ENCODE results near the gene SUPT16H. TPM values are rescaled to one million over a fixed set of nuclear protein-coding genes. Genes with fewer than 3 reads are reported as not detected.

The SUPT16H gene
- total and polyA plus RNA-seq, 2 experiments from 2014 or later: 187 to 268 TPM

GRCh38 chr14:21405097-21405496 is 21.3 kb upstream of the SUPT16H start:
- H3K36me3 ChIP-seq (ENCODE audit: insufficient read depth): peaks cover 99% of the 10 kb centered on the region
- H3K36me3 Mint-ChIP-seq (ENCODE audit: low read depth): peaks cover 97% of the 10 kb centered on the region
- ATAC-seq: no peak

More at GRCh38 chr14:21405097-21405496, 21.3 kb upstream of the SUPT16H start:
- no peak overlapping the region for H3K27ac Mint-ChIP-seq
- TF ChIP-seq REST (IDR thresholded peaks at IDR 0.05; ENCODE audit: unreplicated experiment): no peak
- TF ChIP-seq, protein P1, sequence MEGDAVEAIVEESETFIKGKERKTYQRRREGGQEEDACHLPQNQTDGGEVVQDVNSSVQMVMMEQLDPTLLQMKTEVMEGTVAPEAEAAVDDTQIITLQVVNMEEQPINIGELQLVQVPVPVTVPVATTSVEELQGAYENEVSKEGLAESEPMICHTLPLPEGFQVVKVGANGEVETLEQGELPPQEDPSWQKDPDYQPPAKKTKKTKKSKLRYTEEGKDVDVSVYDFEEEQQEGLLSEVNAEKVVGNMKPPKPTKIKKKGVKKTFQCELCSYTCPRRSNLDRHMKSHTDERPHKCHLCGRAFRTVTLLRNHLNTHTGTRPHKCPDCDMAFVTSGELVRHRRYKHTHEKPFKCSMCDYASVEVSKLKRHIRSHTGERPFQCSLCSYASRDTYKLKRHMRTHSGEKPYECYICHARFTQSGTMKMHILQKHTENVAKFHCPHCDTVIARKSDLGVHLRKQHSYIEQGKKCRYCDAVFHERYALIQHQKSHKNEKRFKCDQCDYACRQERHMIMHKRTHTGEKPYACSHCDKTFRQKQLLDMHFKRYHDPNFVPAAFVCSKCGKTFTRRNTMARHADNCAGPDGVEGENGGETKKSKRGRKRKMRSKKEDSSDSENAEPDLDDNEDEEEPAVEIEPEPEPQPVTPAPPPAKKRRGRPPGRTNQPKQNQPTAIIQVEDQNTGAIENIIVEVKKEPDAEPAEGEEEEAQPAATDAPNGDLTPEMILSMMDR (conservative IDR thresholded peaks at IDR 0.05; ENCODE audit: low read depth in 2 of 2): no peak
- TF ChIP-seq JUNB (IDR thresholded peaks at IDR 0.05; ENCODE audit: unreplicated experiment): no peak
- TF ChIP-seq, protein P2, sequence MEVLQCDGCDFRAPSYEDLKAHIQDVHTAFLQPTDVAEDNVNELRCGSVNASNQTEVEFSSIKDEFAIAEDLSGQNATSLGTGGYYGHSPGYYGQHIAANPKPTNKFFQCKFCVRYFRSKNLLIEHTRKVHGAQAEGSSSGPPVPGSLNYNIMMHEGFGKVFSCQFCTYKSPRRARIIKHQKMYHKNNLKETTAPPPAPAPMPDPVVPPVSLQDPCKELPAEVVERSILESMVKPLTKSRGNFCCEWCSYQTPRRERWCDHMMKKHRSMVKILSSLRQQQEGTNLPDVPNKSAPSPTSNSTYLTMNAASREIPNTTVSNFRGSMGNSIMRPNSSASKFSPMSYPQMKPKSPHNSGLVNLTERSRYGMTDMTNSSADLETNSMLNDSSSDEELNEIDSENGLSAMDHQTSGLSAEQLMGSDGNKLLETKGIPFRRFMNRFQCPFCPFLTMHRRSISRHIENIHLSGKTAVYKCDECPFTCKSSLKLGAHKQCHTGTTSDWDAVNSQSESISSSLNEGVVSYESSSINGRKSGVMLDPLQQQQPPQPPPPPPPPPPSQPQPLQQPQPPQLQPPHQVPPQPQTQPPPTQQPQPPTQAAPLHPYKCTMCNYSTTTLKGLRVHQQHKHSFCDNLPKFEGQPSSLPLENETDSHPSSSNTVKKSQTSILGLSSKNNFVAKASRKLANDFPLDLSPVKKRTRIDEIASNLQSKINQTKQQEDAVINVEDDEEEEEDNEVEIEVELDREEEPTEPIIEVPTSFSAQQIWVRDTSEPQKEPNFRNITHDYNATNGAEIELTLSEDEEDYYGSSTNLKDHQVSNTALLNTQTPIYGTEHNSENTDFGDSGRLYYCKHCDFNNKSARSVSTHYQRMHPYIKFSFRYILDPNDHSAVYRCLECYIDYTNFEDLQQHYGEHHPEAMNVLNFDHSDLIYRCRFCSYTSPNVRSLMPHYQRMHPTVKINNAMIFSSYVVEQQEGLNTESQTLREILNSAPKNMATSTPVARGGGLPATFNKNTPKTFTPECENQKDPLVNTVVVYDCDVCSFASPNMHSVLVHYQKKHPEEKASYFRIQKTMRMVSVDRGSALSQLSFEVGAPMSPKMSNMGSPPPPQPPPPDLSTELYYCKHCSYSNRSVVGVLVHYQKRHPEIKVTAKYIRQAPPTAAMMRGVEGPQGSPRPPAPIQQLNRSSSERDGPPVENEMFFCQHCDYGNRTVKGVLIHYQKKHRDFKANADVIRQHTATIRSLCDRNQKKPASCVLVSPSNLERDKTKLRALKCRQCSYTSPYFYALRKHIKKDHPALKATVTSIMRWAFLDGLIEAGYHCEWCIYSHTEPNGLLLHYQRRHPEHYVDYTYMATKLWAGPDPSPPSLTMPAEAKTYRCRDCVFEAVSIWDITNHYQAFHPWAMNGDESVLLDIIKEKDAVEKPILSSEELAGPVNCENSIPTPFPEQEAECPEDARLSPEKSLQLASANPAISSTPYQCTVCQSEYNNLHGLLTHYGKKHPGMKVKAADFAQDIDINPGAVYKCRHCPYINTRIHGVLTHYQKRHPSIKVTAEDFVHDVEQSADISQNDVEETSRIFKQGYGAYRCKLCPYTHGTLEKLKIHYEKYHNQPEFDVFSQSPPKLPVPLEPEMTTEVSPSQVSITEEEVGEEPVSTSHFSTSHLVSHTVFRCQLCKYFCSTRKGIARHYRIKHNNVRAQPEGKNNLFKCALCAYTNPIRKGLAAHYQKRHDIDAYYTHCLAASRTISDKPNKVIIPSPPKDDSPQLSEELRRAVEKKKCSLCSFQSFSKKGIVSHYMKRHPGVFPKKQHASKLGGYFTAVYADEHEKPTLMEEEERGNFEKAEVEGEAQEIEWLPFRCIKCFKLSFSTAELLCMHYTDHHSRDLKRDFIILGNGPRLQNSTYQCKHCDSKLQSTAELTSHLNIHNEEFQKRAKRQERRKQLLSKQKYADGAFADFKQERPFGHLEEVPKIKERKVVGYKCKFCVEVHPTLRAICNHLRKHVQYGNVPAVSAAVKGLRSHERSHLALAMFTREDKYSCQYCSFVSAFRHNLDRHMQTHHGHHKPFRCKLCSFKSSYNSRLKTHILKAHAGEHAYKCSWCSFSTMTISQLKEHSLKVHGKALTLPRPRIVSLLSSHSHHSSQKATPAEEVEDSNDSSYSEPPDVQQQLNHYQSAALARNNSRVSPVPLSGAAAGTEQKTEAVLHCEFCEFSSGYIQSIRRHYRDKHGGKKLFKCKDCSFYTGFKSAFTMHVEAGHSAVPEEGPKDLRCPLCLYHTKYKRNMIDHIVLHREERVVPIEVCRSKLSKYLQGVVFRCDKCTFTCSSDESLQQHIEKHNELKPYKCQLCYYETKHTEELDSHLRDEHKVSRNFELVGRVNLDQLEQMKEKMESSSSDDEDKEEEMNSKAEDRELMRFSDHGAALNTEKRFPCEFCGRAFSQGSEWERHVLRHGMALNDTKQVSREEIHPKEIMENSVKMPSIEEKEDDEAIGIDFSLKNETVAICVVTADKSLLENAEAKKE (CRISPR knock-in tag; IDR thresholded peaks at IDR 0.05): no peak
- no peak for TF ChIP-seq ZNF114 (CRISPR knock-in tag; IDR thresholded peaks at IDR 0.05)
- TF ChIP-seq EZH2 (IDR thresholded peaks at IDR 0.05; ENCODE audit: low read depth, unreplicated experiment): no peak
- no peak for TF ChIP-seq STAT1 (IDR thresholded peaks at IDR 0.05; ENCODE audit: unreplicated experiment)
- no peak for TF ChIP-seq ZNF331 (CRISPR knock-in tag; IDR thresholded peaks at IDR 0.05; ENCODE audit: low read depth)
- no peak for TF ChIP-seq POLR2AphosphoS5 (IDR thresholded peaks at IDR 0.05; ENCODE audit: low read depth)
- no peak for TF ChIP-seq NANOG (IDR thresholded peaks at IDR 0.05; ENCODE audit: borderline replicate concordance)
- TF ChIP-seq CREB1 (CRISPR knock-in tag; IDR thresholded peaks at IDR 0.05; ENCODE audit: low read depth): no peak
- no peak for TF ChIP-seq EZH2phosphoT487 (IDR thresholded peaks at IDR 0.05; ENCODE audit: unreplicated experiment)
- TF ChIP-seq ETS1 (IDR thresholded peaks at IDR 0.05): no peak
- H3K4me1 Mint-ChIP-seq: no peaks in the 10 kb centered on the region
- H3K4me1 ChIP-seq (ENCODE audit: insufficient read depth): no peaks in the 10 kb centered on the region
- no peaks in the 10 kb centered on the region for H3K27me3 ChIP-seq (ENCODE audit: insufficient read depth)
- H3K4me2 ChIP-seq: no peak overlapping the region
- H3K9me3 Mint-ChIP-seq: no peaks in the 10 kb centered on the region
- H4K20me1 ChIP-seq (replicated peaks; ENCODE audit: insufficient read depth): peaks cover 16% of the 10 kb centered on the region
- DNase-seq (ENCODE audit: low spot score): no peak
- no peak overlapping the region for H2AFZ ChIP-seq
- no peaks in the 10 kb centered on the region for H3K9me2 ChIP-seq (ENCODE audit: insufficient read depth)
- no peak overlapping the region for H3K4me3 Mint-ChIP-seq
- no peaks in the 10 kb centered on the region for H3K27me3 Mint-ChIP-seq (ENCODE audit: insufficient read depth, low read depth, poor library complexity)
- H3K27ac ChIP-seq (ENCODE audit: low read depth): no peak overlapping the region
- no peak overlapping the region for H3K4me3 ChIP-seq
- peaks cover 16% of the 10 kb centered on the region; the same call in 1 of the 2 replicates for H3F3A ChIP-seq (replicated peaks; ENCODE audit: low read depth)
- no peaks in the 10 kb centered on the region for H3K79me2 ChIP-seq (replicated peaks; ENCODE audit: insufficient read depth)

Data from GM23338 (cell line).